Left colon (tissue), 2 donors: ENCODE results near the gene OCSTAMP. TPM values are rescaled to one million over a fixed set of nuclear protein-coding genes. Genes with fewer than 3 reads are reported as not detected.

Source experiments
- ATAC-seq: fragments of 200-7000 bp; cut with Tn5 transposase; one replicate; pipeline ENCODE4 v1.9.1; 2020; ENCODE audit warnings: mild to moderate bottlenecking, moderate library complexity
- DNase-seq, 2 donors: peaks; one replicate each; pipeline ENCODE4 v3.0.0-alpha.2; 2020
- intact Hi-C, 2 donors: fragments of 100-400 bp; cut with DNase I in 1 of 2; cut with micrococcal nuclease in 1 of 2; formaldehyde crosslinking; loops; one replicate each; pipeline versions ENCODE4 v1.11.2 to v1.14.0; 2022; cut with DNase I, micrococcal nuclease
- long read RNA-seq: library from polyadenylated mRNA; unstranded; transcript quantifications from one replicate; pipeline ENCODE4 v2.0.0, GENCODE V29; 2021
- total RNA-seq, 2 donors: library from RNA; stranded (reverse); fragmentation: NEBNext Ultra II Directional; extraction: Animal tissue kit (Norgen Biotek cat#: 25700); gene quantifications; one replicate each; pipeline ENCODE4 v1.2.1, GENCODE V29; 2021
- donor health status: DM: no; HTN: no; CAD: no.
- donor health status: DM: yes; HTN: yes; CAD: no.

Gene OCSTAMP, protein sequence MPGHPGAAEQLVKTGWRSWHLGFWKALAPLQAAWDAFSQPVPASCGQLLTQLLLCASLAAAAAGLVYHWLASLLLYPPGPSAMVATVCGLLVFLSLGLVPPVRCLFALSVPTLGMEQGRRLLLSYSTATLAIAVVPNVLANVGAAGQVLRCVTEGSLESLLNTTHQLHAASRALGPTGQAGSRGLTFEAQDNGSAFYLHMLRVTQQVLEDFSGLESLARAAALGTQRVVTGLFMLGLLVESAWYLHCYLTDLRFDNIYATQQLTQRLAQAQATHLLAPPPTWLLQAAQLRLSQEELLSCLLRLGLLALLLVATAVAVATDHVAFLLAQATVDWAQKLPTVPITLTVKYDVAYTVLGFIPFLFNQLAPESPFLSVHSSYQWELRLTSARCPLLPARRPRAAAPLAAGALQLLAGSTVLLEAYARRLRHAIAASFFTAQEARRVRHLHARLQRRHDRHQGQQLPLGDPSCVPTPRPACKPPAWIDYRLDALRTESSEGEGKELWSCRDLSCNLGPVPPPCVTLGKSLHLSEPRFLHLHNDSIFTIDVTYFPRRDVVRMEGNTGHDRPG
- not detected for total RNA-seq
- long read RNA-seq = 0 reads

DNA sequence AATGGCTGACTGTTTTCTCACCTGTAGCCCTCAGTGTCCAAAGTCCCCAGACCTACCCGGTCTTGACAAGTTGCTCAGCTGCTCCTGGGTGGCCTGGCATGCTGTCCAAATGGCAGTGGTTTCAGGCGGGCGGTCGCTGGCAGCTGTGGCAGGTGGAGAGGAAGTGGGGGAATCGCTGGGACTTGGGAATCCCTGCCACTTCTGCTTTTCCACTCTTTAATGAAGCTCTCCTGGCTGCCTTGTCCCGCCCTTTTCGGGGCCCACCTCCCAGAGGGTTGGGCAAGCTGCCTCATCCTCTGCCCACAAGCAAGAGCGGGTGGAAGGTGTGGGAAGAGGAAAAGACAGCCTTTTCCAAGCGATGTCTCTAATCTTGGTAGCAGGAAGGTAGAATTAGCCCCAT is at the start of gene OCSTAMP:
TSS of gene OCSTAMP (minus strand) at position 194 of the 400 bp plus-strand sequence. CDS start at position 100, 94 bp downstream.
- intact Hi-C loops = no loop called here
- DNase-seq (no peak), ATAC-seq (peak; percentile 34)

DNA sequence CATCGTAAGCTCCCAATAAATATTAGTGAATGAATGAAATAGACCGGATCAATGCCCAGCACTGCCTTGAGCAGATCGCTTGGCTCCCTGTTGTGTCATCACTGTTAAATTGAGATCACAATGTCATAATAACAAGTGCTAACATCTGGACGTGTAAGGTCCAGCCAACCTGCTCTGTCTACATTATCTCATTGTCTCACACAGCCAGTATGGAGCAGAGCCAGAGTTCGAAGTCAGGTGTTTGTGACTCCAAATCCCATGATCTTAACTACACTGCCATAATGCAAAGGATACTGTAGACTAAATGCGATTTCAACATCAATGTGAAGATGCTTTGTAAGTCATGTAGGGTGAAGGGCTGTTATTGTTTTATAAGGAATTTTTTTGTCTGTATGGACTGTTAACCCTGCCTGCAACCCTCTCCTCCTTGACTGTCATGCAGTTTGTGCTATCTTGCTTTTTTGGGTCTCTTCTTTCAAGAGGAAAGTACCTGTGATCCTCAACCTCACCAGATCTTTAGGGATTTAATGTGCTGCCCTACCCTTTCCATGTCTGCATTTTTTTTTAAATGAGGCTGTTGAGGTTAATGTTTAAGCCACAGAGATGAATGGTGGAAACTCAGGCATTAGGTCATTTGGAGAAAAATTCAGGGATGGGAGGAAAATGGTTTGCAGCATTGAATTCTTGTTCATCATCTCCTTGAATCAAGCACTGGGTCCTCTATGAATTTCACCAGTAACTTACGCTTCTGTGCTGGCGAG is 49.0 kb upstream of the OCSTAMP start:
- DNase-seq = no peak
- intact Hi-C loops = no loop called here
- no peak for ATAC-seq

DNA sequence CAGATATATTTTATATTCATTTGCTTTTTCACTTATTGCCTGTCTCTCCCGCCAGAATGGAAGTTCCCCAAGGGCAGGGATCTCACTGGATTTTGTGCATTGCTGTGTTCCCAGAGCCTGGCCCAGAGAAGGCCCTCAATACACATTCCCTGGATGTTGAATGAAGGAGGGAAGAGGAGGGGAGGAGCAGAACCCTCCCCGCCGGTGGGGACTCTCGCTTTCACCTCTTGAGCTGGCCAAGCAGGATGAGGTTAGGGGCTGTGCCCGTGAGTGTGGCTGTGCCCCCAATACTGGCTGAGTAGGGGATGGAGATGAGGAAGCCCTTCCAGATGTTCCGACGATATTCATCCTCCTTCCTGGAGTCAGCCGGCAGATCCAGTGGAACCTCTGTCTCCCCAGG is 45.5 kb upstream of the OCSTAMP start:
- DNase-seq (no peak), ATAC-seq (no peak)
- intact Hi-C loops = no loop called here

DNA sequence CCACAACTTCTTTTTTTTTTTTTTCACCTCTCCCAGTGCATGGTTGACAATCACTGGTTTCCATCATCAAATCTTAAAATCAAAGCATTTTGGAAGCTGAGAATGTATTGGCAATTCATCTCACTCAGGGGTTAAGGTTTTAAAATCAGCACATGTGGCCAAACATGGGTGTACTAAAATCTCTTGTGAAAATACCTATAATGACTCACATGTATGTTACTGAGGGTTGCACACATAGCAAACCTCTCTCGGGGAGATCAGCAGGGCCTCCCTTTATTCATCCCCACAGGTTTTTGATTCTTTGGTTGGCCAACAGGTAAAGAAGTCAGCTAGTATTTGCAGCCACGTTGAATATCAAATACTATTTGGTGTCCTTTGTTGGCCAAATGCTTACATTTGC is 44.3 kb upstream of the OCSTAMP start:
- intact Hi-C loops = no loop called here
- DNase-seq (no peak), ATAC-seq (no peak)

DNA sequence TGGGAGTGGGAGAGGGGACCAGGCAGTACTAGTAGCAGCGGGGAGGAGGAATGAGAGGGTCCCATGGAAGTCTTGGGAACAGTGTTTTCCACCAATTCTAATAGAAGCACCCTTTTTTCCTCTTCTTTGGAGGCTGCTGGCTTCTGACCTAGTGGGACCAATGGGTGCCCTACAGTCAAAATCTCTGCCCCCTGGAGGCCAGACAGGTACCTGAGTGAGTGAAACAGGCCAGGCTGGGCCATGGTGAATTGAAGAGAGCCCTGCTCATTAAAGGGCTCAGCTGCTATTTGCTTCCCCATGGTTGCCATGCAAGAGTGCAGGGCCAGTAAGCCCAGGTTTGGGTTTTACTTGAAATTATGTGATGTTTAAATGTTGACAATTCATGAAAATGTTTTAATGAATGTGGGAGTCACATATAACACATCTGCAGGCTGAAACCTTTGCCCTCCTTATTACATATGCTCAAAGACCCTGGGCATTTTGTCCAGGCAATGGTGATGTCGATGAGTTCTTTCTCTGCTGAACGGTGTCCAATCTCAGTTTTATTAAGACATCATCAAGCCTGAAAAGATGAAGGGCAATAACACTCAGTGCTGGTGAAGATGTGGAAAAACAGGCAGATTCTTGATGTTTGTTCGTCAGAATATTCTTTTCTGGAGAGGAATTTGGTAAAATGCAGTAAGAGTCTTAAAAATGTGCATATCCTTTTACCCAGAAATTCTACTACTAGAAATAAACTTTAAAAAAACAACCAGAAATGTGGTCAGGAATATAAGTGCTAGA is 42.3 kb upstream of the OCSTAMP start:
- DNase-seq (no peak), ATAC-seq (no peak)
- intact Hi-C loops = no loop called here

DNA sequence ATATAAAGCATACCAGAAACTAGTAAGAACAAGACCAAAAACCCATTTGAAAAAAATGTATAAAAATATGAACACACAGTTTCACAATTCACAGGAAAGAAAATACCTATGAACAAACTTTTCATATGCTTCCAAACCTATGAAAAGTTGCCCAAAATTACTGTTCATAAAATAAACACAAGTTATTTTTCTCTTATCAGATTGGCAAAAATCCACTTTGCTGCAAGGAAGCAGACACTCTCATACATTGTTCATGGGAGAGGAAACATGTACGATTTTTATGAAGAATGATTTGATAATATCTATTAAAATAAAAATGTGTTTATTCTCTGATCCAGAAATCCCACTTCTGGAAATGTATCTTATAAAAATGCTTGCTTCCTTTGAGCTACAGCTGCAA is 40.0 kb upstream of the OCSTAMP start:
- ATAC-seq (no peak), DNase-seq (no peak)
- intact Hi-C loops = no loop called here

DNA sequence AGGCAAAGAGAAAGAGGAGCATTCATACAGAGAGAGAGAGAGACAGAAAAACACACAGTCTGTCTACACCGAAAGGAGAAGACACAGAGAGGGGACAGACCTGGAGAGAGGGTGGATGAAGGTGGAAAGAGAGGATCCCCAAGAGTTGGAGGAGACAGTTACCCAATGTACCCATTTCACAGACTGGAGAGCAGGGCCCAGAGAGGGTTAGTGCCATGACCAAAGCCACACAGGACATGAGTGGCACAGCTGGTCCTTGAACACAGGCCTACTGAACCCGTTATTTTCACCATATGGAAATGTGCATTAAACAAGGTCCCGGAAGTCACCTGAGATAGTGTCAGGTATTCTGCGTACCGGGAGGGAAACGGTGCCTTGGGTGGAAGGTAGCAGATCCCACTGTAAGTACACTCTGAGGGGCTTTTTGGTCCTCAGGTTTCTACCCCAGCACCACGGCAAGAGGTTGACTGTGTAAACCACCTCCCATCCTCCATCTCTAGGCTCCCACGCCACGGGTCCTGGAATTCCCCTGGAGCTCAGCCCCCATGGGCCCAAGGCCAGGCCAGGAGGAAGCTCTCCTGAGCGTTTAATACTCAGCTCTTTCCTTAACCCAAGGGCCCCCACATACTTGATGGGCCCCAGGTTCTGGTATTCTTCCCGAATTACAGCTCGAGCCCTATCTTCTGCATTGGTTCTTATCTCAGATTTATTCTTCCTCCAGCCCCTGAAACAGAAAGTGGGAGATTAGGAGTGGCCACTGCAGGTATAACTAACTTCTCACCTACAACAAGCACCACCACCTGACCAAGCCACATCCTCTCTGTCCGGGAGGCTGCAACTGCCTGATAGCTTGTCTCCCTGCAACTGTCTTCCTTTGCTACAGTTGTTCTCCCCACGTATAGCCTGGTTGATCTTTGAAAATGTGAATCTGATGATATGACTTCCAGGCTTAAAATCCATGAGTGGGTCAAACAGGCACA is 38.4 kb upstream of the OCSTAMP start:
- intact Hi-C loops = no loop called here
- ATAC-seq = no peak

DNA sequence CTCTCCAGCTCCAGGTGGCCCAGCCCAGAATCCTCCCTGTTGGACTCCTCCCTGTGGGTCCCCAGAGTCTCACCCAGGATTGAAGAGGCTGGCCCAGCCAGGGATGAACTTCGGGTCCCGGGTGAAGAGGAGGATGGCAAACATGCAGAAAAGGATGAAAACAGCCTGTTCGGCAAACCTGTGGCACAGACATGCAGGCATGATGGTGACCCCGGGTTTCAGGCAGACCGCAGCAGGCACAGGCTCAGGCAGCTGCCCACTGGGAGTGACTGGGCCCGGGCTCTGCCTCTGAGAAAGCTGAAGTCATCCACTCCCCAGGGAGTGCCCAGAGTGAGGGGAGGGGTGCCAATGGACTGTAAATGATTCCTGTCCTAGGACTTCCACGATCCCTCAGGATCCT is 37.5 kb upstream of the OCSTAMP start:
- no peak for ATAC-seq
- intact Hi-C loops = no loop called here
- no peak for DNase-seq

More for the DNA sequence above, 38.4 kb upstream of the OCSTAMP start:
- no peak for DNase-seq

DNA sequence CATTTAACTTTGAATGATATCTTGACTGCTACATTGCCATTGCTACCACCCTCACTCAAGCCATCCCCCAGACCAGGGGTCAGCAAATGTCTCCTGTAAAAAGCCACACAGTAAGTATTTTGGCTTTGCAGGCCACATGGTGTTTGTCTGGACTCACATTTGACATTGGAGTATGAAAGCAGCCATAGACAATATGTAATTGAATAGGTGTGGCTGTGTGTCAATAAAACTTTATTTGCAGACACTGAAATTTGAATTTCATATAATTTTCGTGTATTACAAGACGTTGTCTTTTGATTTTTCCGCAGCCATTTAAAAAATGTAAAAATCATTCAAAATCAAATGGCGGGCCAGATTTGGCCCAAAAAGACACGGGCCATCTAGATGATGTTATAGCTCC is 36.3 kb upstream of the OCSTAMP start:
- intact Hi-C loops = no loop called here
- no peak for DNase-seq
- ATAC-seq = no peak

DNA sequence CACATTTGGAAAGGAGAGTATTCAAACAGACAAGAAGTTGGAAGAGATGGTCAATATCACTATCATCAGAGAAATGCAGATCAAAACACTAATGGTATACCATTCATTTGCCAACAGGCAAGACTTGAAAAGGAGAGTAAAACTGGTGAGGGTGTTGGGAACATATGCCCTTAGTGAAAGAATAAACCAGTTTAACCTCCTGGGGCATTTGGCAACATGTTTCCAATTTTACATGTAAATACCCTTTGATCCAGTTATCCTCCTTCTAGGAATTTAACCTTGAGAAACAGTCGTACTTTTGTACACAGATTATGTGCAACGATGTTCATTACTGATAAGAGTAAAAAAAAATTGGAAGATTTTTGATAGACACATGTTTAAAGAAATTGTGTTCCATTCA is 34.1 kb upstream of the OCSTAMP start:
- DNase-seq = no peak
- no peak for ATAC-seq
- intact Hi-C loops = no loop called here

DNA sequence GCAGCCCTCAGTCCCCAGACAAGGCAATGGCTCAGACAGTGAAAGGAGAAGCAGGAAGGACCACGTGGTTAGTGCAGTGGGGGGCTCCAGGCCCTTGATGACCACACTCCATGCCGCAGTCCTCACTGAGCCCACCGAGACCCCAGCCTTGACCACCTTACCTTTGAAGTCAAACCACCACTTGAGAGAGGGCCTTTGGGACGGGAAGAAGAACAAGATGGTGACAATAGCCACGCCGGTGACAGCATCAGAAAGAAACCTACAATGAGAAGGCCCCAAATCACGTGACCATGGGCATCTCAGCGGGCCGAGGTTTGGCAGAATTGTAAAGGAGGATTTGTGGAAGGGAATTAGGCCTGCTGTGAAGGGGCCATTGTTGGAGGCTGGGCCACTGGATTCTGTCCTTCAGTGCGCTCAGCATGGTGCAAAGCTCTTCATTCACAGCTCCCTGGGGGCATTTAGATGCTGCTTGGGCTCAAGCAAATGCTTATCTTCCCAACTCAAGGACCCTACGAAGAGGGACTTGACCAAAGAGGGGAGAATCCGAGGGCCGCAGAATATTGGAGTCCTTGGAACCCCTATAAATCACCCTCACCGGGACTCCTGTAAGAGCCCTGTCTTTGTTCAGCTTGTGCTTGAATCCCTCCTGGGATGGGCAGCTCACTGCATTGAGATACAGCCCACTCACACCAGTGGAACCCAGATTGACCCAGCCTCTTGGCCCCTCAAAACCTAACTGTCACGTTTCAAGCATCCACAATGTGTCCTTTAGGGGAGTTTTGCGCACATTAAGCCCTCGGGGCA is 33.2 kb upstream of the OCSTAMP start:
- no peak for ATAC-seq
- no peak for DNase-seq
- intact Hi-C loops = no loop called here

DNA sequence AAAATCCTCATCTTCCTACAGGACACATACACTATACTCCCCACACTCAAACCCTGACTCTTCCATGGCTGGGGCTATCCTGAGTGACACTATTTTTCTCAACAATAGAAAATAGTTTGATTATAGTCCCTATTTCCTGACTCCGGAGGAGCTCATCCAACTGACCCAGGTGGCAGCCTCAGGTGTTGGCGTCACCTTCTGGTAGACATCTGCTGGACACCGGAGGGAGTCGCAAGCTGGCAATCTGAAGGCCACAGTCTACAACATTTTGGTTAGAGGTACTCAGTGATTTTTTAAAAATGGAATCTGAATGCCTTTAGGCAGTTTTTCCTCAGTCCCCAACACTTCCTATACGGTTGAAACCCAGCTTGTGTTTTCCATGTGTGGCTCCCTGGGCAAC is 32.2 kb upstream of the OCSTAMP start:
- intact Hi-C loops = no loop called here
- ATAC-seq = no peak
- no peak for DNase-seq

DNA sequence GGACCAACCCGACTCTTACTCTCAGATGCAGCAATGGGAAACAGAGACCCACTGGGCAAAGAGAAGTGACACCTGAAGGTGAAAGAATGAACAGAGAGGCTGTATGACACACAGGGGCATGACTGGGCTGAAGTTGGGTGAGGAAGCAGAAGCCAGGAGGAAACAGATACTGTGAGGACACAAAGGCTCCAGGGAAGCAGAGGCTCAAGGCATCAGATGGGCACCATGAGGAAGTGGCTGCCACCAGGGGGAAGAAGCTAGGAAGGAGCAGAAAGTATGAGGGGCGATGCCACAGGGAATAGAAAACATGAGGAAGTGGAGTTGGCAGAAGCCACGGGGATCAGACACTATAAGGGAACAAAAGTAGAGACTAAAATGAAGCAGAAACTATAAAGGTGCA is 30.9 kb upstream of the OCSTAMP start:
- no peak for DNase-seq
- ATAC-seq = no peak
- intact Hi-C loops = no loop called here

DNA sequence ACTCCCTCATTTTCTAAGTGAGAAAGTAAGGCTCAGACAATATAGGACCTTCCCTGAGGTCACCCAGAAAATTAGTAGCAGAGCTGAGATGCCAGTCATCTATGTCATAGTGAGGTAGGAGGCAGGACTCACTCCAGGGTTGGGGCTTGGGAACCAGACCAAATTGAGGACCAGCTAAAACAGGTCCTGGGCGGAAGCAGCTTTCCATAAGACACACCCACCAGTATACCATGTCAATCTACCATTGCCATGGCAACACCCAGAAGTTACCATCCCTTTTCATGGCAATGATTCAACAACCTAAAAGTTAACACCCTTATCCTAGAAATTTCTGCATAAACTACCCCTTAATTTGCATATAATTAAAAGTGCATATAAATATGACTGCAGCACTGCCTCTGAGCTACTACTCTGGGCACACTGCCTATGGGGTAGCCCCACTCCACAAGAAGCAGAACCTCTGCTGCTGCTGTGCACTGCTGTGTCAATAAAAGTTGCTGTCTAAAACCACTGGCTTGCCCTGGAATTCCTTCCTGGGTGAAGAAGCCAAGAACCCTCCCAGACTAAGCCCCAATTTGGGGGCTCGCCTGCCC is 30.3 kb upstream of the OCSTAMP start:
- no peak for DNase-seq
- no peak for ATAC-seq
- intact Hi-C loops = no loop called here

DNA sequence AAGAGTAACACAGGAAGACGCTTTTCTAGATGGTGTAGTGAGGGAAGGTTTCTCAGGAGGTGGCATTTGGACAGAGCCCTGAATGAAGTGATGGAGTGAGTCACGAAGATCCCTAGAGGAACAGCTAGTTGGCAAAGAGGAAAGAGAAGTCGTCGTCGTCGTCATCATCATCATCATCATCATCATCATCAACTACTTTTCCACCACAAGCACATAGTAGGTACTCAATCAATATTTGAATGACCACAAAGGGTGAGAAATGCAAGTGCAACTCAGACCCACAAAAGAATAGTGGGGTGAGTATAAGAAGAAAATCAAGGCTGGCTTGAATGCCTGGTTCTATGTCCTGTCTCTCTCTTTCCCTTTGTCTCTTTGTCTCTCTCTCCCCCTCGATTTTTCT is 28.3 kb upstream of the OCSTAMP start:
- ATAC-seq (no peak), DNase-seq (no peak)
- intact Hi-C loops = no loop called here

DNA sequence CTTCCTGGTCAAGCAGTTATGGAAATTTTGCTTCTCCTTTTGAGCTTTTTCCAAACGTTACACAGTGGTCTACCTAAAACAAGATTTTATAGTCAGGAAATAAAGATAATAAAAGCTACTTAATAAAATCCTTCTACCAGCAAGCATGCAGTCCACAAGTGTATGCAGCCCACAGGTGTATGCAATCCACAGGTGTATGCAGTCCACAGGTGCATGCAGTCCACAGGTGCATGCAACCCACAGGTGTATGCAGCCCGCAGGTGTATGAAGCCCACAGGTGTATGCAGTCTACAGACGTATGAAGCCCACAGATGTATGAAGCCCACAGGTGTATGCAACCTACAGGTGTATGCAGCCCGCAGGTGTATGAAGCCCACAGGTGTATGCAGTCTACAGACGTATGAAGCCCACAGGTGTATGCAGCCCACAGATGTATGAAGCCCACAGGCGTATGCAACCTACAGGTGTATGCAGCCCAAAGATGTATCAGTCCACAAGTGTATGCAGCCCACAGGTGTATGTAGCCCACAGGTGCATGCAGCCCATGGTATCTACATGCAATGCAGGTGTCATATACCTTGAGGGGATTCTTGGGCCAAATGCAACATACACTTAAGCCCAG is 26.4 kb upstream of the OCSTAMP start:
- DNase-seq (no peak), ATAC-seq (no peak)
- intact Hi-C loops = no loop called here
